ENCODE results near the gene TPGS2. TPM values are rescaled to one million over a fixed set of nuclear protein-coding genes. Genes with fewer than 3 reads are reported as not detected.
"Not testable (repeated sequence)": the region's sequence is repeated elsewhere in the genome, so short reads cannot be mapped to it uniquely, and the experiment has no call there.

The TPGS2 gene
- total RNA-seq, 2 donors from 2014 or later: 29.0 to 30.3 TPM

GRCh38 chr18:36782710-36783109, 46.1 kb downstream of the TPGS2 start:
- Mint-ChIP-seq H3K4me1 (peaks cover 4% of the 10 kb centered on the region), H3K36me3 (ENCODE audit: low read depth) (no peaks in the 10 kb centered on the region), H3K4me3 (no peak overlapping the region), H3K27me3 (no peaks in the 10 kb centered on the region), H3K27ac (no peak overlapping the region)
- DNase-seq (no peak), ATAC-seq (no peak)
- H3K9me3 ChIP-seq (ENCODE audit: control insufficient read depth, low read length, poor library complexity, severe bottlenecking): no peaks in the 10 kb centered on the region

- no peaks in the 10 kb centered on the region for H3K9me3 ChIP-seq (ENCODE audit: control insufficient read depth, low read length, poor library complexity, severe bottlenecking)
- DNase-seq: no peak
- Mint-ChIP-seq H3K4me1 (no peaks in the 10 kb centered on the region), H3K27ac (no peak overlapping the region), H3K27me3 (no peaks in the 10 kb centered on the region), H3K4me3 (no peak overlapping the region), H3K36me3 (ENCODE audit: low read depth) (no peaks in the 10 kb centered on the region)
- no peak for ATAC-seq
Observed at GRCh38 chr18:36780748-36781147, 48.1 kb downstream of the TPGS2 start.

- DNase-seq: no peak
- ATAC-seq: no peak
Observed at GRCh38 chr18:36777566-36777965, 51.2 kb downstream of the TPGS2 start.

GRCh38 chr18:36776650-36777049, 52.2 kb downstream of the TPGS2 start:
- no peak overlapping the region for H3K27ac Mint-ChIP-seq
- H3K4me3 Mint-ChIP-seq: no peak overlapping the region
- no peaks in the 10 kb centered on the region for H3K27me3 Mint-ChIP-seq
- H3K9me3 ChIP-seq (ENCODE audit: control insufficient read depth, low read length, poor library complexity, severe bottlenecking): no peaks in the 10 kb centered on the region
- H3K36me3 Mint-ChIP-seq (ENCODE audit: low read depth): no peaks in the 10 kb centered on the region
- DNase-seq: no peak
- H3K4me1 Mint-ChIP-seq: no peaks in the 10 kb centered on the region
- no peak for ATAC-seq

More at GRCh38 chr18:36777566-36777965, 51.2 kb downstream of the TPGS2 start:
- H3K4me3 Mint-ChIP-seq: no peak overlapping the region
- no peak overlapping the region for H3K27ac Mint-ChIP-seq
- no peaks in the 10 kb centered on the region for H3K4me1 Mint-ChIP-seq
- no peaks in the 10 kb centered on the region for H3K36me3 Mint-ChIP-seq (ENCODE audit: low read depth)
- no peaks in the 10 kb centered on the region for H3K9me3 ChIP-seq (ENCODE audit: control insufficient read depth, low read length, poor library complexity, severe bottlenecking)
- no peaks in the 10 kb centered on the region for H3K27me3 Mint-ChIP-seq

- ATAC-seq (no peak), DNase-seq (no peak)
- H3K36me3 Mint-ChIP-seq (ENCODE audit: low read depth): no peaks in the 10 kb centered on the region
- no peak overlapping the region for H3K4me3 Mint-ChIP-seq
- no peak overlapping the region for H3K27ac Mint-ChIP-seq
- H3K9me3 ChIP-seq (ENCODE audit: control insufficient read depth, low read length, poor library complexity, severe bottlenecking): no peaks in the 10 kb centered on the region
- no peaks in the 10 kb centered on the region for H3K27me3 Mint-ChIP-seq
- H3K4me1 Mint-ChIP-seq: peaks cover 7% of the 10 kb centered on the region
Observed at GRCh38 chr18:36775396-36775795, 53.4 kb downstream of the TPGS2 start.

- Mint-ChIP-seq H3K27ac (no peak overlapping the region), H3K4me3 (no peak overlapping the region), H3K27me3 (peaks cover 7% of the 10 kb centered on the region), H3K36me3 (ENCODE audit: low read depth) (no peaks in the 10 kb centered on the region), H3K4me1 (peaks cover 7% of the 10 kb centered on the region)
- no peaks in the 10 kb centered on the region for H3K9me3 ChIP-seq (ENCODE audit: control insufficient read depth, low read length, poor library complexity, severe bottlenecking)
- DNase-seq: no peak
- ATAC-seq: no peak
Observed at GRCh38 chr18:36772241-36772723, 56.5 kb downstream of the TPGS2 start.

GRCh38 chr18:36771245-36771644, 57.6 kb downstream of the TPGS2 start:
- Mint-ChIP-seq H3K27ac (no peak overlapping the region), H3K4me3 (no peak overlapping the region), H3K36me3 (ENCODE audit: low read depth) (no peaks in the 10 kb centered on the region), H3K4me1 (peaks cover 7% of the 10 kb centered on the region), H3K27me3 (peaks cover 7% of the 10 kb centered on the region)
- H3K9me3 ChIP-seq (ENCODE audit: control insufficient read depth, low read length, poor library complexity, severe bottlenecking): no peaks in the 10 kb centered on the region
- DNase-seq (no peak), ATAC-seq (no peak)

GRCh38 chr18:36770315-36770946, 58.4 kb downstream of the TPGS2 start:
- H3K9me3 ChIP-seq (ENCODE audit: control insufficient read depth, low read length, poor library complexity, severe bottlenecking): no peaks in the 10 kb centered on the region
- DNase-seq (no peak), ATAC-seq (no peak)
- H3K4me1 Mint-ChIP-seq: peaks cover 7% of the 10 kb centered on the region
- H3K4me3 Mint-ChIP-seq: no peak overlapping the region
- no peaks in the 10 kb centered on the region for H3K36me3 Mint-ChIP-seq (ENCODE audit: low read depth)
- peaks cover 7% of the 10 kb centered on the region for H3K27me3 Mint-ChIP-seq
- no peak overlapping the region for H3K27ac Mint-ChIP-seq

- DNase-seq: no peak
- H3K27me3 Mint-ChIP-seq: peaks cover 7% of the 10 kb centered on the region
- no peak overlapping the region for H3K4me3 Mint-ChIP-seq
- no peak for ATAC-seq
- peaks cover 7% of the 10 kb centered on the region for H3K4me1 Mint-ChIP-seq
- H3K9me3 ChIP-seq (ENCODE audit: control insufficient read depth, low read length, poor library complexity, severe bottlenecking): no peaks in the 10 kb centered on the region
- H3K36me3 Mint-ChIP-seq (ENCODE audit: low read depth): no peaks in the 10 kb centered on the region
- H3K27ac Mint-ChIP-seq: no peak overlapping the region
Observed at GRCh38 chr18:36769611-36770314, 59.0 kb downstream of the TPGS2 start.

- ATAC-seq: no peak
- H3K4me3 Mint-ChIP-seq: no peak overlapping the region
Observed at GRCh38 chr18:36769172-36769571, 59.6 kb downstream of the TPGS2 start.

GRCh38 chr18:36766836-36767235, 62.0 kb downstream of the TPGS2 start:
- no peak overlapping the region for H3K4me3 Mint-ChIP-seq
- no peaks in the 10 kb centered on the region for H3K36me3 Mint-ChIP-seq (ENCODE audit: low read depth)
- no peak overlapping the region for H3K27ac Mint-ChIP-seq
- peaks cover 7% of the 10 kb centered on the region for H3K4me1 Mint-ChIP-seq
- H3K27me3 Mint-ChIP-seq: peaks cover 7% of the 10 kb centered on the region
- ATAC-seq (no peak), DNase-seq (no peak)
- no peaks in the 10 kb centered on the region for H3K9me3 ChIP-seq (ENCODE audit: control insufficient read depth, low read length, poor library complexity, severe bottlenecking)

More at GRCh38 chr18:36769172-36769571, 59.6 kb downstream of the TPGS2 start:
- Mint-ChIP-seq H3K4me1 (peaks cover 7% of the 10 kb centered on the region), H3K36me3 (ENCODE audit: low read depth) (no peaks in the 10 kb centered on the region), H3K27ac (no peak overlapping the region), H3K27me3 (peaks cover 7% of the 10 kb centered on the region)
- no peaks in the 10 kb centered on the region for H3K9me3 ChIP-seq (ENCODE audit: control insufficient read depth, low read length, poor library complexity, severe bottlenecking)
- DNase-seq: no peak

GRCh38 chr18:36762965-36763364, 65.8 kb downstream of the TPGS2 start:
- DNase-seq; H3K4me3 Mint-ChIP-seq; H3K36me3 Mint-ChIP-seq (ENCODE audit: low read depth); ATAC-seq; H3K9me3 ChIP-seq (ENCODE audit: control insufficient read depth, low read length, poor library complexity, severe bottlenecking); H3K27ac Mint-ChIP-seq; H3K27me3 Mint-ChIP-seq; H3K4me1 Mint-ChIP-seq: not testable (repeated sequence)

GRCh38 chr18:36762074-36762473, 66.7 kb downstream of the TPGS2 start:
- no peak for DNase-seq
- no peaks in the 10 kb centered on the region for H3K9me3 ChIP-seq (ENCODE audit: control insufficient read depth, low read length, poor library complexity, severe bottlenecking)
- ATAC-seq: no peak
- no peak overlapping the region for H3K4me3 Mint-ChIP-seq
- no peaks in the 10 kb centered on the region for H3K4me1 Mint-ChIP-seq
- H3K36me3 Mint-ChIP-seq (ENCODE audit: low read depth): no peaks in the 10 kb centered on the region
- peaks cover 6% of the 10 kb centered on the region for H3K27me3 Mint-ChIP-seq
- H3K27ac Mint-ChIP-seq: no peak overlapping the region

All from T-helper 17 cell (primary cell).